Stimulated activated memory B cell treated with anti-CD40 and anti-IgM and Interleukin-4, amounts not matched to agents 10 μg/mL and 1 μg/mL and 100 μg/mL, for 72 hours (primary cell): ENCODE results near the gene GTSE1.

Source experiments
- ATAC-seq: fragments of 150-1000 bp; cut with Tn5 transposase; 2 replicates; pipeline ENCODE4 v1.10.0; 2021
- H3K27ac Mint-ChIP-seq: one replicate; pipeline ENCODE4 v1.8.0; 2022; ENCODE audit warnings: mild to moderate bottlenecking, mixed read lengths
- H3K27me3 Mint-ChIP-seq: one replicate; pipeline ENCODE4 v1.8.0; 2022; ENCODE audit warnings: mixed read lengths
- H3K36me3 Mint-ChIP-seq: one replicate; pipeline ENCODE4 v1.8.0; 2022; ENCODE audit warnings: mixed read lengths
- H3K4me1 Mint-ChIP-seq: one replicate; pipeline ENCODE4 v1.8.0; 2022; ENCODE audit warnings: mixed read lengths
- H3K4me3 Mint-ChIP-seq: one replicate; pipeline ENCODE4 v1.8.0; 2022; ENCODE audit warnings: mild to moderate bottlenecking, moderate library complexity, mixed read lengths
- H3K9me3 Mint-ChIP-seq: one replicate; pipeline ENCODE4 v1.8.0; 2022; ENCODE audit warnings: mixed read lengths

The GTSE1 gene

DNA sequence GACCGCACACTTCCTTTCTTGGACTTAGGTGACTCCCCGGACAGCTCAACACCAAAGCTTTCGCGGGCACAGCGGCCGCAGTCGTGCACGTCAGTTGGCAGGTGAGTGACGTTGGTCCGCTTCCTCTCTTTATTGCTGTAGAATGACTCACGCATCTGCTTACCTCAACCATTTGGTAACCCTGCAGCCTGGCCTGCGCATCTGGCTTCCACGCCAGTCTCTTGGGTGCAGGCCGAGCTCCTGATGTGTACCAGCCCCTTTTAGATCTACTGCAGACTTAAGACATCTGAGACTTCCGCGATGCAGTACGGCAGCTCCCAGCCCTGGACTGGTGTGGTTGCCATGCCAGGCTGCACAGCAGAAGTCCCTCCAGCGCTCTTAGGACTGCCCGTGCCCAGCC, 26.5 kb downstream of the GTSE1 start:
- Mint-ChIP-seq H3K4me1 (no peaks in the 10 kb centered on the region), H3K27ac (no peak overlapping the region), H3K36me3 (no peaks in the 10 kb centered on the region), H3K27me3 (no peaks in the 10 kb centered on the region), H3K4me3 (no peak overlapping the region), H3K9me3 (no peaks in the 10 kb centered on the region)
- no peak for ATAC-seq

DNA sequence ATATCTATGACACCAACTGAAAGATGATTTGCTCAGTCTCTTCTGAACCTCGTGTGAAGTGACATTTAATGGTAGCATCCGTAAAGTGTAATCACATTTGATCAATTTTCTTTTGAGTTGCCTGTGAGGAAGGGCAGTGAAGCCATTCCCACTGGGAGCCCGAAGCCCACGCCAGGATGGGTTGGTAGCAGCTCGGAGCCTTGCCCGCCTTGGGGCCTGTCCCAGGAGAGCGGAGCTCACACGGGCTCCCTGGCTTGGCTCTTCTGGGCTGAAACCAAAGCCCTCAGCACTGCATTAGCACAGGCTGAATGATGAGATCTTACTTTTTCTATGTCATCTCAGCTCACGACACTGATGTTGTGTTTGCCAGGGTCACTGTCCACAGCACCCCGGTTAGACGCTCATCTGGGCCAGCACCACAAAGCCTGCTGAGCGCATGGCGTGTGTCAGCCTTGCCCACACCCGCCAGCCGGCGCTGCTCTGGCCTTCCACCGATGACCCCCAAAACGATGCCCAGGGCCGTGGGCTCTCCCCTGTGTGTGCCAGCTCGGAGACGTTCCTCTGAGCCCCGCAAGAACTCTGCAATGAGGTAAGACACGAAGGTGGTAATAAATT, 29.5 kb downstream of the GTSE1 start:
- Mint-ChIP-seq H3K27me3 (no peaks in the 10 kb centered on the region), H3K4me1 (no peaks in the 10 kb centered on the region), H3K27ac (no peak overlapping the region), H3K9me3 (no peaks in the 10 kb centered on the region), H3K4me3 (no peak overlapping the region), H3K36me3 (no peaks in the 10 kb centered on the region)
- no peak for ATAC-seq

DNA sequence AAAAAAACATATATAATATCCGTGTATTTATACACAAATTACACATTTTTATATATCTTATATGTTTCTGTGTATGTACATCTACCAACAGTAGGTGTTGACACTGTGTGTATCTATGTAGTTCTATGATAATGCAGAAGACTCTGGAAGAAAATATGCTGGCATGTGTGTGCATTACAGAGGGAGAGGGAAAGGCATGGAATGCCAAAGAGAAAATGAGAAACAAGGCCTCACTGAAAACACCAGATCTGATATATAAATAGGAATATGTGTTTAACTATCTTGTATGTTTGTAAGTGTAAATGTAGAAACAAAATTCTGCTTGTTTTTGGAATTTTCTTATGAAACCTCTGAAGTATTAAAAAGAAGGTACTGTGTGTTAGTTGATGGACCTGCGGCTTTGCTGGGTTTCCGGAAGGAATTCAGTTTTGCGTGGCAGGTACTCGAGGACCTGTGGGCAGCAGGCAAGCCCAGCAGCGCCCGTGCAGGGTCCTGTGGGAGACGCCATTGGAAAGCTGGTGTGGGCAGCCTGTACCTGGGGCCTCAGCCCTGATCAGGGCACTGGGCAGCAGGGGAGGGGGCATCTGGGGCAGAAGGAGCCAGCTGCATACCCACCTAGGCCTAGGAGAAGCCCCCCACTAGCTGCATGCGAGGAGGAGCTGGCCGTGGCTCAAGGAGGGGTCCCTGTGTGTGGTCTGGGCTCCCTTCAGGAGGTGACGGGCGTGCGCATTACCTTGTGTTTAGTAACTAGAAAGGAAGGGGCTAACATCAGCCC, 31.2 kb downstream of the GTSE1 start:
- H3K36me3 Mint-ChIP-seq, result no peaks in the 10 kb centered on the region
- no peaks in the 10 kb centered on the region for H3K27me3 Mint-ChIP-seq
- ATAC-seq, result no peak
- no peaks in the 10 kb centered on the region for H3K4me1 Mint-ChIP-seq
- no peaks in the 10 kb centered on the region for H3K9me3 Mint-ChIP-seq
- no peak overlapping the region for H3K4me3 Mint-ChIP-seq
- no peak overlapping the region for H3K27ac Mint-ChIP-seq

DNA sequence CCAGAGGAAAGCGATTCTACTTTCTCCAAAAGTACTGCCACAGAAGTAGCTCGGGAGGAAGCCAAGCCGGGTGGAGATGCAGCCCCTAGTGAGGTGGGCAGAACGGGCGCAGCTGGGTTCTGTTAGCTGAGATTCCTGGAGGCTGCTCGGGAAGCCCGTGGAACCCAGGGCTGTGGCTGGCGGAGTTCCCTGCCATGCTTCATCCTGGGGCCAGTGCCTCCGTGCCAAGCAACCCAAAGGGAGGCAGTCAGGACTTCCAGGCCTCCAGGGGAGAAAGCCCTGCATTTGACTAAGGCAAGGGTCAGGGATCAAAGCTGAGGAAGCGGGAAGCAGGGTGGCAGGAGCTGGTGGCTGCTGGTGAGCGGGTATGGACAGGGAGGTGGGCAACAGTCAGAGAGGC, 32.1 kb downstream of the GTSE1 start:
- Mint-ChIP-seq H3K27ac (no peak overlapping the region), H3K4me3 (no peak overlapping the region), H3K27me3 (no peaks in the 10 kb centered on the region), H3K36me3 (no peaks in the 10 kb centered on the region), H3K9me3 (no peaks in the 10 kb centered on the region), H3K4me1 (no peaks in the 10 kb centered on the region)
- ATAC-seq, result no peak

DNA sequence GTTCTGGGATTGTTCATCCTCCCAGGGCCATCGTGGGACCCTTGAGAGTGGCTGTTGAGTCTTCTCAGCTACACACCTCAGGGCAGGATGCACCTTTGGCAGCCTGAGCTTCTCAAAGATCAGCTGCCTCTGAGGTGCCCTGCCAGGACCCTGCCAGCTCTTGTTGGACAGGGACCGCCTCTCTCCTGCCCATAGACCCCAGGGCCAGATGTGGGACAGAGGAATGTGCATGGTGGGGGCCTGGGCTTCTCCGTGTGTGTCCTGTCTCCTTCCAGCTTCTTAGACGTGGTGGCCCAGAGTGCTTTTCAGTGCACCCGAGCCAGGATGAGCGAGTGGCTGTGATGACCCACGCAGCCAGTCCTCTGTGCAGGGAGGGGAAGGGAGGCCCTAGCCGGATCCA, 32.9 kb downstream of the GTSE1 start:
- H3K27ac Mint-ChIP-seq, result no peak overlapping the region

DNA sequence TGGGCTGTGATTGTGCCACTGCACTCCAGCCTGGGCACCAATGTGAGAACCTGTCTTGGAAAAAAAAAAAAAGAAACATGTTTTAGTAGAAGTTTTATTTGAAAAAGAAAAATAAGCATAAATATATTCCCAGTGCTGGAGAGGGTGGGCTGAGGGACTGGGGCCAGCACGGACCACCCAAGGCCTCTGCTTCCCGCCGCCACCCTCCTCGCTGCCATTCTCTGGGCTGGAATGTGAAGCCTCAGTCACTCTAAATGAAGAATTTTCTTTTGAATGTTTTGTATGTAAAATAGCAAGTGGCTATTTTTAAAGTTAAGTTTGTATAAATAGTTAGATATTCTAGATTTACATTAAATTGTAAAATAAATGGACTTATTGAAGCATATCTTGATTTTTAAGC, 33.8 kb downstream of the GTSE1 start:
- Mint-ChIP-seq H3K9me3 (no peaks in the 10 kb centered on the region), H3K27ac (no peak overlapping the region), H3K4me3 (no peak overlapping the region), H3K4me1 (peaks cover 12% of the 10 kb centered on the region), H3K36me3 (no peaks in the 10 kb centered on the region), H3K27me3 (no peaks in the 10 kb centered on the region)
- no peak for ATAC-seq

More for the DNA sequence above, 32.9 kb downstream of the GTSE1 start:
- no peak overlapping the region for H3K4me3 Mint-ChIP-seq
- ATAC-seq, result no peak
- H3K36me3 Mint-ChIP-seq, result no peaks in the 10 kb centered on the region
- peaks cover 4% of the 10 kb centered on the region for H3K4me1 Mint-ChIP-seq
- H3K9me3 Mint-ChIP-seq, result no peaks in the 10 kb centered on the region
- H3K27me3 Mint-ChIP-seq, result no peaks in the 10 kb centered on the region

DNA sequence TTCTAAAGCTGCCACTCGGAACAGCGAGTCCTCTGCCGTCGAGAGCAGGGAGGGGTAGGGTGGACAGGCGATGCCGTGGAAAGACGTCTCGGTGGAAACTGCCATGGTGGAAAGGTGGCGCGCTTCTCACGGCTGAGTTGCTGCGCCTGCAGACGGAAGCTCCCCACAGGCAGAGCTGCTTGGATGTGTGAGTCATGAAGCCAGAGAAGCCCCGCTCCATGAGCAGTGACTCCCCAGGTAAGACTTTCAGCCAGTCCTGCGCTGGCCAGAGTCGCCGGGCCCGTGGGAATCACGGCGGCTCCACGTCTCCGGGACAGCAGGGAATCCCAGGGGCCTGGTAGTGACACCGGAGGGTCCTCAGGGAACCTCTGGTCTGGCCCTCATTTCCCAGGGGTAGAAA, 34.8 kb downstream of the GTSE1 start:
- Mint-ChIP-seq H3K27me3 (no peaks in the 10 kb centered on the region), H3K36me3 (peaks cover 5% of the 10 kb centered on the region), H3K9me3 (no peaks in the 10 kb centered on the region), H3K4me3 (no peak overlapping the region), H3K4me1 (peaks cover 17% of the 10 kb centered on the region), H3K27ac (no peak overlapping the region)
- ATAC-seq, result no peak

DNA sequence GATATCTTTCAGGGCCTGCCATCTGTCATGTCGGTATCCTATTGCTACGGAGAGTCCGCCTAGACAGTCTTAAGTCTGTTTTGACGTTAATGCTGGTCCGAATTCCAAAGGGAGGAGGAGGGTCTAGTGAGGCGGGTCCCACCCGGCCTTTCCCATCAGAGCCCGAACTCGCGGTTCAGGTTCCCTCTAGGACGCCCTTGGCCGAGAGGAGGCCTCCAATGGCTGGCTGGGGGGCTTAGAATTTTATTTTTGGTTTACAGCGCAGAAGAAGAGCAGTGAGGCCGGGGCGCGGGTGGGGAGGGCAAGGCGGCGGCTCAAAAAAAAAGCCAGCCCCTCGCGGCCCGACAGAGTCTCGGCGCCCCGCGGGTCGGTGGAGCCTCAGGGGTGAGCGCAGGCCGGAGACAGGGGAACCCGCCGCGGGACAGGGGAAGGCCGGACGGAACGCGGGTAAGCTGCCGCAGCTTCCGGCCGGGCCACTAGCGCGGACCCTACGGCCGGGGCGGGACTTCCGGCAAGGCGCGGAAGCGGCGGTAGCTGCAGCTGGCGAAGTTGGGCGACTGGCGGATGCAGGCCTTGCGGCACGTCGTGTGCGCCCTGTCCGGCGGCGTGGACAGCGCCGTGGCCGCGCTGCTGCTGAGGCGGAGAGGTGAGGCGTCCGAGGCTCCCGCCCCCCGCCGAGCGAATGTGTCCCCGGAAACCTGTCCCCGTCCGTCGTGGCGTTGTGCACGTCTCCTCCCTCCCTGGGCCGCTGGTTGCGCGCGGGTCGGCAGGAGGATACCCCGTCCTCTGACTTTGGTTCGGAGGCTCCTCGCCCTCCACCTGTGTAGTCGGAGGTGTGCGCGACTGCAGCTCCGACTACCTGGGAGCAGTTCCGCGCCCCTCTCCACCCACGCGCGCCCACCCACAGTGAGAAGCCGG, 38.8 kb downstream of the GTSE1 start, which contains the start of gene TRMU:
Gene TRMU (plus strand): TSS at position 514 of the 918 bp plus-strand sequence. CDS start 51 bp downstream, at position 565.
- peaks cover 44% of the 10 kb centered on the region for H3K4me1 Mint-ChIP-seq
- H3K4me3 Mint-ChIP-seq, result peak within 1 kb of the TSS; percentile 96
- peaks cover 32% of the 10 kb centered on the region for H3K36me3 Mint-ChIP-seq
- ATAC-seq, result peak; percentile 95
- H3K9me3 Mint-ChIP-seq, result no peaks in the 10 kb centered on the region
- peak within 1 kb of the TSS; percentile 99 for H3K27ac Mint-ChIP-seq
- no peaks in the 10 kb centered on the region for H3K27me3 Mint-ChIP-seq

DNA sequence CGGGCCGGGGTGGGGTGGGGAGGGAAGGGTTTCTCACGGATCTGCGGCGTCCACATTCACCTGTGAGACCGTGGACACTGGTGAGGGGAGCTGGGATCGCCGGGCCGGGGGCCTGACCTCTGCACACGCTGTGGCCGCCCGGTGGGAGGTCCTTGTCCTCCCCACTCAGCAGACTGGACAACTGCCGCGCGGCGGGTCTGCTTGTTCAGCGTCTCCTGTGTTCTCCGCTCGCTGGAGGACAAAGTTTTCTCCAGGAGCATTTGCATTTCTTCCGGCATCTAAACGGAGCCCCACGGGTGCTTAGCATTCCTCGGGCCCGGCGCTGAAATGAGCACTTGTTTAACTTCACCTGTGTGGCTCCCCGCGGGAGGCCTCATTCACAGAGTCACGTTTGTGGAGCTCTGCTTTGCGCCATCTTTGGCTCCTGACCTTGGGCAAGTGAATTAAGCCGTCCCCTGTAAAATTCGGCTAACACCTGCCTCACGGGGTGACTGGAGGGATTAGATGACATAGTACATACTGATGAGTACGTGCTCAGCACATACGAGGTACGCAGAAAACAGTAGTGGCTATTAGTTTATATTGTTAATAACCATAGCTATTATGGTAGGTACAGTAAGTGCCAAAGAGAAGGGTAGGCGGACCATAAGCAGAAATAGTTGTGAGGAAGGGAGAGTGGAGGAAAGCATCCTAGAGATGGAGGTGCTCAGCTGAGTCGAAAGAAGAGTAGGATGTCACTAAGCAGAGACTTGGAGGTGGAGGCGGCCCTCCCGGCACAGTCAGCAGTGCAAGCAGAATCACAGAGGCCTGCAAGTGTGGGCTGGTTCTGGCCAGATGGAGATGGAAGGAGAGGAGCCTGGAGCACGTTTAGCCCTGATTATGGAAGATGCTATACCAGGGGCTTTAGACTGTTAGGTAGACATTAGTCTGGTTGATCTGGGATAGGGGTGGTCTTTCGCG, 39.7 kb downstream of the GTSE1 start:
- Mint-ChIP-seq H3K36me3 (peaks cover 32% of the 10 kb centered on the region), H3K27me3 (no peaks in the 10 kb centered on the region), H3K4me1 (peaks cover 44% of the 10 kb centered on the region), H3K4me3 (peak overlapping the region; percentile 96), H3K27ac (peak overlapping the region; percentile 99), H3K9me3 (no peaks in the 10 kb centered on the region)
- ATAC-seq, result no peak

DNA sequence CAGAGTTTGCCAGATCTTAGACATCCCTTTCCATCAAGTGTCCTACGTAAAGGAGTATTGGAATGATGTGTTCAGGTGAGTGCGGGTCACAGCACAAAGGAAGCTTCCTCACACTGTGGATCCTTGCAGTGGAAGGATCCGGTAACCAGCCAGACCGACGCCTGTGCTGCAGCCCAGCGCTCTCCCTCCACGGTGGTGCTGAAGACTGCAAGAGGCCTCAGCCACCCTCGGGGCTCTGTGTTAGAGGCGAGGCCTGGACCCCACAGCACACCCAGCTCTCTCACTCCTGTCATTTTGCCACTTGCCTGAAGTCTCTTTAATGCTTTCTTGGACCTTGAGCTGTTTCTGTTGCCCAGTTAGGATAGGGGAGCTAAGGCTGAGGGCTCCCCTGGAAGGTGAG, 41.2 kb downstream of the GTSE1 start:
- Mint-ChIP-seq H3K27me3 (no peaks in the 10 kb centered on the region), H3K27ac (no peak overlapping the region), H3K9me3 (no peaks in the 10 kb centered on the region), H3K36me3 (peaks cover 44% of the 10 kb centered on the region), H3K4me1 (peaks cover 44% of the 10 kb centered on the region), H3K4me3 (no peak overlapping the region)
- no peak for ATAC-seq

DNA sequence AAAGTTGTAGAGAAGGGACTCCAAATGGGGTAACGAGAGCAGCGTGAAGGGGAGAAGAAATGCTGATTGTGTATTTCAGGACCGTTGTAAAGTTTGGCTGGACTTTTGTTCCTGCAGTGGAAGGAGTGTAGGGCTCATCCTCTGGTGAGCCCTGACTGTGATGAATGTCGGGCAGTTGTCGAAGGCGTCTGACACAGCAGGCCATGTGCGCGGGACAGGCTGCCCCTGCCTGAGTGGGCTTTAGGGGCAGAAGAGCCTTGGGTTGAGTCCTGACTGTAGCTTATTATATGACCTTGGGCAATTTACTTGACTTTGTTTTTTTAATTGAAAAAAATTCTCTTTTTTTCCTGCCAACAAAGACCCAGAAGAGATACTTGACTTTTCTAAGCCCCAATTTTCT, 42.0 kb downstream of the GTSE1 start:
- H3K4me3 Mint-ChIP-seq, result no peak overlapping the region
- H3K27me3 Mint-ChIP-seq, result no peaks in the 10 kb centered on the region
- H3K9me3 Mint-ChIP-seq, result no peaks in the 10 kb centered on the region
- H3K4me1 Mint-ChIP-seq, result peaks cover 44% of the 10 kb centered on the region
- ATAC-seq, result no peak
- peaks cover 52% of the 10 kb centered on the region for H3K36me3 Mint-ChIP-seq
- no peak overlapping the region for H3K27ac Mint-ChIP-seq

DNA sequence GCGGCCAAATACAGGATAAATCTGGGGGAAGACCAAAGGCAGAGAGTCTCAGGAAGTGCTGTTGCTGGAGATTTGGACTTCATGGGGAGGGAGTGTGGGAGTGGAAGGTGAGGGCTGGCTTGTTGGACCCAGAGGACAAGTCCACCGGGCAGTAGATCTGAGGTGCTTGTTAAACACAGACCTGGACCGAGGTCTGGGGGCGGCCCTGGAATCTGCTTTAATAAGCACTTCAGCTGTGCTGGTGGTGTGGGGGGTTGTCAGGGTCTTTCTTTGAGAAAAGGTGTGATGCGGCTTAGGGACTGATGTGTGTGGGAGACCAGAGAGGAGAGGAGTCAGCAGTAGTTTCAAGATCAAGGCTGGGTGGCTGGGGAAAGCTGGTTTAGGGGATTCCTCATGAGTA, 43.3 kb downstream of the GTSE1 start:
- Mint-ChIP-seq H3K4me3 (no peak overlapping the region), H3K27ac (no peak overlapping the region), H3K36me3 (peaks cover 65% of the 10 kb centered on the region), H3K27me3 (no peaks in the 10 kb centered on the region), H3K4me1 (peaks cover 37% of the 10 kb centered on the region), H3K9me3 (no peaks in the 10 kb centered on the region)
- ATAC-seq, result no peak

DNA sequence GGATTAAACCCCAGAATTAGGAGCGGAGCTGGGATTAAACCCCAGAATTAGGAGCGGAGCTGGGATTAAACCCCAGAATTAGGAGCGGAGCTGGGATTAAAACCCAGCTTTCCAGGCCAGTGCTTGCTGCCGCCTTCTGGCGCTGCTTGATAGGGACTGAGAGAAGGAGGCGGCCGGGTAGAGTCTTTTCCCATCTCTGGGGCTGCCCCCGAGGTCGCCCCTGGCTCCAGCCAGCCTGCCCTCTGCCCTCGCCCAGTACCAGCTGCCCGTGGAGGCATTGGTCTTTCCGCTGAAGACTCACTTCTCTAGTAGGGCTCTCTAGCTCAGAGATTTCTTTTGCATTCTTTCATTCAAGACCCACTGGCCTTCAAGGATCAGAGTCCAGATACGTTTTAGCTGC, 44.0 kb downstream of the GTSE1 start:
- Mint-ChIP-seq H3K27me3 (no peaks in the 10 kb centered on the region), H3K4me3 (no peak overlapping the region), H3K27ac (no peak overlapping the region), H3K9me3 (no peaks in the 10 kb centered on the region), H3K4me1 (peaks cover 32% of the 10 kb centered on the region), H3K36me3 (peaks cover 69% of the 10 kb centered on the region)
- no peak for ATAC-seq

DNA sequence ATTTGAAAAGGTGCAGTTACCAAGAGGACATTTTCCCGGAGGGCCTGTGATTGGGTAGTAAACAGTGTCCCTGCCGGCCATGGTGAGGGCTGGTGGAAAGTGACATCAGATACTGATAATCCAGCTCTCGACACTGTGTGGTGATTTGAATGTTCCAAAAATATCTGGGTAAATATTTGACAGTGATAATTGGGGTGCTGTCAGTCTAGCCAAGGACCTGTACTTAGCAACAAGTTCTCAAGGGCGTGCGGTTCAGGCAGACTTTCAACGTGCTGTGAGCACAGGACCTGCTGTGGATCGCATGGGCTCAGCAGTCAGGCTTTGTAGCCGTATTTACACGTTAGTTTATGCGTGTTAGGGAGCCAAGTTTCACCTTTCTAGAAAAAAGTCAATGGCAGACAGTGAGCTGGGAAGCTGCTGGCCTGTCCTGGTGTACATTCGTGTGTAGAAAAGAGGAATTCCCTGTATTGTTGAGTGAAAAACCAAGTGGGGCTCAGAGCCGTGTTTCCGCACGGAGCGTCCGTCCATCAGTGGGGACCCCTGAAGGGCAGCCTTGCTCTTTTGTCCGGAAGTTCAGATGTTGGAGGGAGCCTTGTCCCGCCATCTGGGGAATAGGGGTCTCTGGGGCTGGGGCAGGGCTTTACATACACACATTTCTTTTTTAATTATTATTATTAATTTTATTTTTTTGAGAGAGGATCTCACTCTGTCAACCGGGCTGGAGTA, 50.2 kb downstream of the GTSE1 start:
- Mint-ChIP-seq H3K9me3 (no peaks in the 10 kb centered on the region), H3K27me3 (no peaks in the 10 kb centered on the region), H3K36me3 (peaks cover 89% of the 10 kb centered on the region), H3K4me3 (no peak overlapping the region), H3K27ac (no peak overlapping the region), H3K4me1 (peaks cover 8% of the 10 kb centered on the region)
- ATAC-seq, result no peak
